ENCODE data around the gene PTGS2. TPM values are rescaled to one million over a fixed set of nuclear protein-coding genes. Genes with fewer than 3 reads are reported as not detected.

Gene PTGS2
- total RNA-seq, 1 experiment from 2014 or later: 0.37 TPM

- Histone ChIP-seq H3K56ac (ENCODE audit: insufficient read length, low read depth, low read length) (no peak overlapping the region), H4K8ac (replicated peaks; ENCODE audit: insufficient read length, low read depth, low read length) (no peak overlapping the region), H3K9me3 (ENCODE audit: control insufficient read depth, low read depth, low read length) (no peaks in the 10 kb centered on the region), H3T11ph (ENCODE audit: low read length) (no peak overlapping the region), H4K5ac (ENCODE audit: insufficient read length, low read depth, low read length) (no peak overlapping the region), H3K4me1 (ENCODE audit: insufficient read depth, low read length) (no peaks in the 10 kb centered on the region), H3K4me2 (ENCODE audit: insufficient read depth, insufficient read length, low read length) (no peak overlapping the region), H3K27me3 (ENCODE audit: insufficient read depth, low read length) (no peaks in the 10 kb centered on the region), H3K23ac (ENCODE audit: insufficient read length, low read depth, low read length) (no peak overlapping the region), H4K91ac (ENCODE audit: insufficient read length, low read depth, low read length) (no peak overlapping the region), H3K14ac (ENCODE audit: insufficient read depth, low read length) (no peak overlapping the region), H3K9ac (ENCODE audit: extremely low read depth, insufficient read length, low read length) (no peak overlapping the region), H3K18ac (ENCODE audit: insufficient read length, low read depth, low read length) (no peak overlapping the region), H3K23me2 (ENCODE audit: insufficient read length, low read depth, low read length, poor library complexity, severe bottlenecking) (no peaks in the 10 kb centered on the region), H4K20me1 (ENCODE audit: control insufficient read depth, insufficient read depth, insufficient read length) (no peaks in the 10 kb centered on the region), H2BK15ac (ENCODE audit: low read depth, low read length) (no peak overlapping the region), H3K79me2 (ENCODE audit: insufficient read depth, low read length) (no peaks in the 10 kb centered on the region), H3K79me1 (ENCODE audit: insufficient read depth, low read depth, low read length, poor library complexity, severe bottlenecking) (no peaks in the 10 kb centered on the region), H2AFZ (ENCODE audit: low read length) (no peak overlapping the region), H2BK12ac (ENCODE audit: insufficient read length, low read depth, low read length) (no peak overlapping the region), H2BK120ac (ENCODE audit: low read depth, low read length, poor library complexity, severe bottlenecking) (no peak overlapping the region), H2AK5ac (ENCODE audit: insufficient read length, low read length) (no peak overlapping the region), H2BK5ac (ENCODE audit: insufficient read length, low read length) (no peak overlapping the region), H2BK20ac (ENCODE audit: low read depth, low read length, poor library complexity, severe bottlenecking) (no peak overlapping the region), H3K27ac (ENCODE audit: insufficient read length, low read depth, low read length) (no peak overlapping the region), H3K4ac (ENCODE audit: low read depth, low read length) (no peak overlapping the region)
- H3K9me3 Mint-ChIP-seq: no peaks in the 10 kb centered on the region
- DNase-seq: no peak
- no peak overlapping the region for H3K4me3 Mint-ChIP-seq
- no peak for TF ChIP-seq CTCF (conservative IDR thresholded peaks at IDR 0.05)
- no peaks in the 10 kb centered on the region for H3K36me3 Mint-ChIP-seq (ENCODE audit: insufficient read depth in 1 of 3, low read depth in 3 of 3)
- peaks cover 2% of the 10 kb centered on the region in 2 experiments; a peak in 1 of 4 replicates for H3K4me1 Mint-ChIP-seq
- WGBS (ENCODE audit: extremely low coverage, insufficient read length, low lambda C conversion rate): no CpG with 5 or more reads among the region's 3 CpGs
- H3K27me3 Mint-ChIP-seq (ENCODE audit: low read depth): no peaks in the 10 kb centered on the region
- H3K27ac Mint-ChIP-seq: no peak overlapping the region; a peak in 1 of 7 replicates
These were observed 53.8 kb downstream of the PTGS2 start for GRCh38 chr1:186626356-186626932.
